GM12878 (cell line): ENCODE measurements around the gene ABCA3. TPM values are rescaled to one million over a fixed set of nuclear protein-coding genes. Genes with fewer than 3 reads are reported as not detected.

Experiments
- DPF2 ChIP-seq: fragments of 450-650 bp; IDR thresholded peaks from 2 replicates; pipeline ENCODE4 v1.6.1; 2017; ENCODE audit warnings: mild to moderate bottlenecking
- MEF2B ChIP-seq: fragments of 450-650 bp; IDR thresholded peaks from 2 replicates; pipeline ENCODE4 v1.6.1; 2018; ENCODE audit warnings: mild to moderate bottlenecking, moderate library complexity; ENCODE audit not compliant: partially characterized antibody, poor library complexity, severe bottlenecking
- MTA2 ChIP-seq: fragments of 450-650 bp; IDR thresholded peaks from 2 replicates; pipeline ENCODE4 v1.6.1; 2016; ENCODE audit warnings: low read depth, mild to moderate bottlenecking, moderate library complexity
- ZNF622 ChIP-seq: fragments of 450-650 bp; IDR thresholded peaks from 2 replicates; pipeline ENCODE4 v1.6.1; 2017; ENCODE audit warnings: mild to moderate bottlenecking, inconsistent platforms
- polyA plus RNA-seq, 11 experiments: library from polyadenylated mRNA; depleted of rRNA in 4 of 11; unstranded in 6 of 11; stranded (reverse) in 5 of 11; fragments of >200 nt; fragmentation: Nextera tagmentation in 4 of 11; fragmentation: Illumina TruSeq in 1 of 11; extraction: Ambion mirVana in 4 of 11; extraction: Trizol in 1 of 11; gene quantifications; 1 replicate in 1 of 11; 2 replicates in 10 of 11; pipeline versions ENCODE4 v1.2.1 to v1.2.3, GENCODE V29; 2011 to 2016; ENCODE audit warnings: inconsistent platforms in 2 of 11, missing spikeins in 2 of 11, low read depth in 1 of 11
- total RNA-seq, 4 experiments: library from RNA; depleted of rRNA in 3 of 4; stranded (reverse); fragments of >200 nt in 3 of 4; fragmentation: Illumina TruSeq in 1 of 4; extraction: Trizol in 1 of 4; gene quantifications; 2 replicates each; pipeline versions ENCODE4 v1.2.1 to v1.2.3, GENCODE V29; 2013 to 2021
- TF ChIP-seq, protein P1 (sequence below): fragments of 150-350 bp; IDR thresholded peaks from 2 replicates; pipeline ENCODE4 v1.6.1; 2016; ENCODE audit warnings: low read depth, low read length
- TF ChIP-seq, protein P2 (sequence below): fragments of 450-650 bp; IDR thresholded peaks from 2 replicates; pipeline ENCODE4 v1.6.1; 2014; ENCODE audit warnings: mild to moderate bottlenecking
- TF ChIP-seq, protein P3 (sequence below): fragments of 450-650 bp; IDR thresholded peaks from 2 replicates; pipeline ENCODE4 v1.6.1; 2017; ENCODE audit warnings: mild to moderate bottlenecking
- TF ChIP-seq, protein P4 (sequence below): fragments of 450-650 bp; formaldehyde crosslinking; IDR thresholded peaks from 2 replicates; pipeline ENCODE4 v1.5.0; 2022; ENCODE audit warnings: mild to moderate bottlenecking, missing genetic modification characterization

Gene ABCA3
- total and polyA plus RNA-seq, 10 of the 15 experiments (the other 5 are each of a cell fraction or from before 2014, with no cell fraction given), result 0.71 to 17.6 (median 6.7) TPM

DNA sequence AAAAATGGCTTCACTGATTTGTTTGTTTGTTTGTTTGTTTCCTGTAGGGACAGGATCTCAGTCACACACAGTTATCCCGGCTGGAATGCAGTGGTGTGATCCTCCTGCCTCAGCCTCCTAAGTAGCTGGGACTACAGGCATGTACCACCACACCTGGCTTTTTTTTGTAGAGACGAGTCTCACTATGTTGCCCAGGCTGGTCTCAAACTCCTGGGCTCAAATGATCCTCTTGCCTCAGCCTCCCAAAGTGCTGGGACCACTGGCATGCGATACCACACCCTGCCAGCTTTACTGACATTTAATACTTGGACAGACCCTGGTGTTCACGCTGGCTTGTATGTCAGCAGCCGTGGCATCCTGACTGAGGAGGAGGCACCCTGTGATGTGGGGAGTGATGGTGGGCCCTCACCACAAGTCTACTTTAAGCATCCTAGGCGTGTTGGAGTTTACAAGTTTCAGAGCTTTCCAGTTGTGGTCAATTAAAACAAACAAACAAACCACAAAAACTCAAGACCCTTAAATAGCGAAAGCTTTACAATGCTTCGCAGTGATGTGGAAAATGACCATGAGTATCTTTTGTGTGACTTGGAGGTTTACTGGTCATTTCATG, 5.1 kb downstream of the ABCA3 start (continued):
- TF ChIP-seq, protein P1, sequence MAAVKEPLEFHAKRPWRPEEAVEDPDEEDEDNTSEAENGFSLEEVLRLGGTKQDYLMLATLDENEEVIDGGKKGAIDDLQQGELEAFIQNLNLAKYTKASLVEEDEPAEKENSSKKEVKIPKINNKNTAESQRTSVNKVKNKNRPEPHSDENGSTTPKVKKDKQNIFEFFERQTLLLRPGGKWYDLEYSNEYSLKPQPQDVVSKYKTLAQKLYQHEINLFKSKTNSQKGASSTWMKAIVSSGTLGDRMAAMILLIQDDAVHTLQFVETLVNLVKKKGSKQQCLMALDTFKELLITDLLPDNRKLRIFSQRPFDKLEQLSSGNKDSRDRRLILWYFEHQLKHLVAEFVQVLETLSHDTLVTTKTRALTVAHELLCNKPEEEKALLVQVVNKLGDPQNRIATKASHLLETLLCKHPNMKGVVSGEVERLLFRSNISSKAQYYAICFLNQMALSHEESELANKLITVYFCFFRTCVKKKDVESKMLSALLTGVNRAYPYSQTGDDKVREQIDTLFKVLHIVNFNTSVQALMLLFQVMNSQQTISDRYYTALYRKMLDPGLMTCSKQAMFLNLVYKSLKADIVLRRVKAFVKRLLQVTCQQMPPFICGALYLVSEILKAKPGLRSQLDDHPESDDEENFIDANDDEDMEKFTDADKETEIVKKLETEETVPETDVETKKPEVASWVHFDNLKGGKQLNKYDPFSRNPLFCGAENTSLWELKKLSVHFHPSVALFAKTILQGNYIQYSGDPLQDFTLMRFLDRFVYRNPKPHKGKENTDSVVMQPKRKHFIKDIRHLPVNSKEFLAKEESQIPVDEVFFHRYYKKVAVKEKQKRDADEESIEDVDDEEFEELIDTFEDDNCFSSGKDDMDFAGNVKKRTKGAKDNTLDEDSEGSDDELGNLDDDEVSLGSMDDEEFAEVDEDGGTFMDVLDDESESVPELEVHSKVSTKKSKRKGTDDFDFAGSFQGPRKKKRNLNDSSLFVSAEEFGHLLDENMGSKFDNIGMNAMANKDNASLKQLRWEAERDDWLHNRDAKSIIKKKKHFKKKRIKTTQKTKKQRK, result no peak
- TF ChIP-seq MEF2B, result no peak
- TF ChIP-seq, protein P2, sequence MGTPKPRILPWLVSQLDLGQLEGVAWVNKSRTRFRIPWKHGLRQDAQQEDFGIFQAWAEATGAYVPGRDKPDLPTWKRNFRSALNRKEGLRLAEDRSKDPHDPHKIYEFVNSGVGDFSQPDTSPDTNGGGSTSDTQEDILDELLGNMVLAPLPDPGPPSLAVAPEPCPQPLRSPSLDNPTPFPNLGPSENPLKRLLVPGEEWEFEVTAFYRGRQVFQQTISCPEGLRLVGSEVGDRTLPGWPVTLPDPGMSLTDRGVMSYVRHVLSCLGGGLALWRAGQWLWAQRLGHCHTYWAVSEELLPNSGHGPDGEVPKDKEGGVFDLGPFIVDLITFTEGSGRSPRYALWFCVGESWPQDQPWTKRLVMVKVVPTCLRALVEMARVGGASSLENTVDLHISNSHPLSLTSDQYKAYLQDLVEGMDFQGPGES, result no peak
- TF ChIP-seq MTA2, result peak; percentile 33; the same call in 1 of the 2 replicates
- no peak for TF ChIP-seq ZNF622
- TF ChIP-seq, protein P3, sequence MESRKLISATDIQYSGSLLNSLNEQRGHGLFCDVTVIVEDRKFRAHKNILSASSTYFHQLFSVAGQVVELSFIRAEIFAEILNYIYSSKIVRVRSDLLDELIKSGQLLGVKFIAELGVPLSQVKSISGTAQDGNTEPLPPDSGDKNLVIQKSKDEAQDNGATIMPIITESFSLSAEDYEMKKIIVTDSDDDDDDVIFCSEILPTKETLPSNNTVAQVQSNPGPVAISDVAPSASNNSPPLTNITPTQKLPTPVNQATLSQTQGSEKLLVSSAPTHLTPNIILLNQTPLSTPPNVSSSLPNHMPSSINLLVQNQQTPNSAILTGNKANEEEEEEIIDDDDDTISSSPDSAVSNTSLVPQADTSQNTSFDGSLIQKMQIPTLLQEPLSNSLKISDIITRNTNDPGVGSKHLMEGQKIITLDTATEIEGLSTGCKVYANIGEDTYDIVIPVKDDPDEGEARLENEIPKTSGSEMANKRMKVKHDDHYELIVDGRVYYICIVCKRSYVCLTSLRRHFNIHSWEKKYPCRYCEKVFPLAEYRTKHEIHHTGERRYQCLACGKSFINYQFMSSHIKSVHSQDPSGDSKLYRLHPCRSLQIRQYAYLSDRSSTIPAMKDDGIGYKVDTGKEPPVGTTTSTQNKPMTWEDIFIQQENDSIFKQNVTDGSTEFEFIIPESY, result no peak
- TF ChIP-seq, protein P4, sequence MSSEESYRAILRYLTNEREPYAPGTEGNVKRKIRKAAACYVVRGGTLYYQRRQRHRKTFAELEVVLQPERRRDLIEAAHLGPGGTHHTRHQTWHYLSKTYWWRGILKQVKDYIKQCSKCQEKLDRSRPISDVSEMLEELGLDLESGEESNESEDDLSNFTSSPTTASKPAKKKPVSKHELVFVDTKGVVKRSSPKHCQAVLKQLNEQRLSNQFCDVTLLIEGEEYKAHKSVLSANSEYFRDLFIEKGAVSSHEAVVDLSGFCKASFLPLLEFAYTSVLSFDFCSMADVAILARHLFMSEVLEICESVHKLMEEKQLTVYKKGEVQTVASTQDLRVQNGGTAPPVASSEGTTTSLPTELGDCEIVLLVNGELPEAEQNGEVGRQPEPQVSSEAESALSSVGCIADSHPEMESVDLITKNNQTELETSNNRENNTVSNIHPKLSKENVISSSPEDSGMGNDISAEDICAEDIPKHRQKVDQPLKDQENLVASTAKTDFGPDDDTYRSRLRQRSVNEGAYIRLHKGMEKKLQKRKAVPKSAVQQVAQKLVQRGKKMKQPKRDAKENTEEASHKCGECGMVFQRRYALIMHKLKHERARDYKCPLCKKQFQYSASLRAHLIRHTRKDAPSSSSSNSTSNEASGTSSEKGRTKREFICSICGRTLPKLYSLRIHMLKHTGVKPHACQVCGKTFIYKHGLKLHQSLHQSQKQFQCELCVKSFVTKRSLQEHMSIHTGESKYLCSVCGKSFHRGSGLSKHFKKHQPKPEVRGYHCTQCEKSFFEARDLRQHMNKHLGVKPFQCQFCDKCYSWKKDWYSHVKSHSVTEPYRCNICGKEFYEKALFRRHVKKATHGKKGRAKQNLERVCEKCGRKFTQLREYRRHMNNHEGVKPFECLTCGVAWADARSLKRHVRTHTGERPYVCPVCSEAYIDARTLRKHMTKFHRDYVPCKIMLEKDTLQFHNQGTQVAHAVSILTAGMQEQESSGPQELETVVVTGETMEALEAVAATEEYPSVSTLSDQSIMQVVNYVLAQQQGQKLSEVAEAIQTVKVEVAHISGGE, result no peak
- TF ChIP-seq DPF2, result no peak
